AG09319 (cell line): ENCODE results near the gene FAM193B.

Experiments
- DNase-seq: peaks from one replicate; pipeline ENCODE4 v3.0.0-alpha.2; 2010; ENCODE audit warnings: low read depth; ENCODE audit errors: extremely low read depth
- TF ChIP-seq, protein P1 (sequence below): IDR thresholded peaks from 2 replicates; pipeline ENCODE4 v1.5.1; 2011; ENCODE audit warnings: low read depth, mild to moderate bottlenecking, inconsistent platforms, low read length, moderate library complexity

Gene FAM193B

DNA sequence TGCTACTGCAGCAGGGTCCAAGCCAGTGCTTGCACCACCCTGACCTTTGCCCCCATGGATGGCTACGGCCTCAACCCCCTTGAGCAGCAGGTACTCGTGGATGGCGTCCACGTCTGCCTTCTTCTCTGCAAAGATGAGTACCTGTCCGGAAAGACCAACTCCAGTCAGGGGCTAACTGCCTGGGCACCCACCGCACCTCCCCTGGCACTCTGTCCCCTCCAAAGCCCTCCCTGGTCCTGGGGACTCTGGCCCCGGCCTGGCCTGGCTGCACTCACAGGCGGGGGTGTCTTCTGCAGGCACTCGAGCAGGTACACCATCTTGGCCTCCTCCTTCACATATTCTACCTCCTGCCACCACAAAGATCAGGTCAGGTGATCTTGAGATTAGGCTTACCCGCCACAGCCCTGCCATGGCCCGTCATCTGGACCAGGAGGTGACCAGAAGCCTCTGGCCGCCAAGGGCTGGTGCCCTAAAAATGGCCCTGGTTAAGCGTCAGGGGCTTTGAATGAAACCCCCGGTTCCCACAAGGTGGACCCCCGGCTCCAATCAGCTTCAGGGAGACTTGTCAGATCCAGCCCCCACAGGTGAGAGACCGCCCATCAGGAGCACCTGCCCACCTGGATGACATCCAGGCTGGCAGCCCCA, 41.5 kb downstream of the FAM193B start:
- no peak for DNase-seq
- TF ChIP-seq, protein P1, sequence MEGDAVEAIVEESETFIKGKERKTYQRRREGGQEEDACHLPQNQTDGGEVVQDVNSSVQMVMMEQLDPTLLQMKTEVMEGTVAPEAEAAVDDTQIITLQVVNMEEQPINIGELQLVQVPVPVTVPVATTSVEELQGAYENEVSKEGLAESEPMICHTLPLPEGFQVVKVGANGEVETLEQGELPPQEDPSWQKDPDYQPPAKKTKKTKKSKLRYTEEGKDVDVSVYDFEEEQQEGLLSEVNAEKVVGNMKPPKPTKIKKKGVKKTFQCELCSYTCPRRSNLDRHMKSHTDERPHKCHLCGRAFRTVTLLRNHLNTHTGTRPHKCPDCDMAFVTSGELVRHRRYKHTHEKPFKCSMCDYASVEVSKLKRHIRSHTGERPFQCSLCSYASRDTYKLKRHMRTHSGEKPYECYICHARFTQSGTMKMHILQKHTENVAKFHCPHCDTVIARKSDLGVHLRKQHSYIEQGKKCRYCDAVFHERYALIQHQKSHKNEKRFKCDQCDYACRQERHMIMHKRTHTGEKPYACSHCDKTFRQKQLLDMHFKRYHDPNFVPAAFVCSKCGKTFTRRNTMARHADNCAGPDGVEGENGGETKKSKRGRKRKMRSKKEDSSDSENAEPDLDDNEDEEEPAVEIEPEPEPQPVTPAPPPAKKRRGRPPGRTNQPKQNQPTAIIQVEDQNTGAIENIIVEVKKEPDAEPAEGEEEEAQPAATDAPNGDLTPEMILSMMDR = no peak

GRCh38 chr5:177511796-177512675, 42.3 kb downstream of the FAM193B start:
- no peak for DNase-seq
- TF ChIP-seq, protein P1 = no peak

DNA sequence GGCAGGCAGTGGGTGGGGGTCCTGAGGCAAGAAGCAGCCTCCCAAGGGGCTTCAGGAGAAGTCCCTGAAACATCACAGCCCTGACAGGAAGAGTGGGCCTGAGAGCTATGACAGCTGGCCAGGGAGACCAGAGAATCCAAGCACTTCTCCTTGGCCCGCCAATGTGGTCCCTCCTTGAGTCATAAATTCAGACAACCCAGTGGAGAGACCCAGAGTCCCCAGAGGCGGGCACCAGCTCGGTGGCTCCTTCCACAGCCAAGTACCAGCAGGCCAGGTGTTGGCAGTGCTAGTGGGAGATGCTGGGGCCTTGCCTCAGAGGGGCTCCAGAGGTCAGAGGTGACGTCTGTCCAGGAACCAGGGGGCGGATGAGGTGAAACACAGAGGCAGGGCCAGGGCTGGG, 43.2 kb downstream of the FAM193B start:
- DNase-seq = no peak
- TF ChIP-seq, protein P1 = no peak

DNA sequence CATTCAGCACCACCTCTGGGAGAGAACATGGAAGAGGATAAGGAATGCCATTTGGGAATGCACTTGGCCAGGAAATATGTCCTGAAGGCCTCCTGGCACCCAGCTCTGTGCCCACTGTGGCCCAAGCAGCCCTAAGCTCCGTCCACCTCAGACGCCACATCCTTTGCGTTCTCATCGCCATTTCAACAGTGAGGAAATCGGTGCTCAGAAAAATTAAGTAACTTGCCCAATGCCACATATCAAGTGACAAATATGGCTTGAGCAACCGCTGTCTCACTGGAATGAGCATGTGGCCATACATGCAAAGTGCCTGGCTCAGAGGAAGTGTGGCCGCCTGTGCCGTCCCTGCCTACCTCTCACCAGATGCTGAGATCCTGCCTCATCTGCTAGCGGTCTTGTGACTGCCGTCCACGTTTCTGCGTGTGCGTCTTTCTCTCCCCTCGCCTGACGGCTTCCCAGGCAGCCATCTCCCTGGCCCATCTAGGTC, 43.8 kb downstream of the FAM193B start:
- DNase-seq = no peak
- TF ChIP-seq, protein P1 = no peak

- DNase-seq = no peak
- TF ChIP-seq, protein P1 = no peak
Observed at GRCh38 chr5:177509991-177510566, 44.3 kb downstream of the FAM193B start.

DNA sequence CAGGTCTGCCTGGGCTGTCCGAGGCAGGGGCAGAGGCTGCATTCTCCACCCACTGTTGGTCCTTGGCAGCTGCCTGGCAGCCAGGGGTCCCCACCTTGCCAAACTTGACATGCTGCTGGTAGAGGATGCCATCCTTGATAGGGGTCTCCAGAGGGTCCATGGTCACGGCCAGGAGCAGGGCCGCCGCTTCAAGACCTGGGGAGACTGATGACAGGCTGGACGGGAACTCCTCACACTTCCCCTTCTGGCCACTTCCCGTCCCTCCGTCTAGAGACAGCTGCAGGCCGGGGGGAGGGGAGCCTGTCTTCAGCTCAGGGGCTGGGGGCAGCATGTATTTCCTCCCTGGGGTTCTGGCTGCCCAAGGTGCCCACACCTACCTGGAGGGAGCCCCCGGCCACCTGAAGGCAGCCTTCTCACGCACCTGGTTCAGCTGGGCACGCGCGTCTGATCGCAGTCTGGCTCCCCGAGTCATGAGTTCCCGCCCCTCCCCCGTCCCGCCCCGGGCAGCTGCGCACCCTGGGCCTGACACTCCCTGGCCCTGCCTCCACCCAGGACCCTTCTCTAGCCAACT, 44.9 kb downstream of the FAM193B start, which contains the start of gene DOK3:
Gene DOK3 (minus strand): TSS at position 446 of the 571 bp plus-strand sequence. CDS start 286 bp downstream, at position 160.
- TF ChIP-seq, protein P1 = no peak
- DNase-seq = no peak

GRCh38 chr5:177508837-177509236, 45.5 kb downstream of the FAM193B start:
- no peak for DNase-seq
- TF ChIP-seq, protein P1 = no peak
